Ishikawa (cell line): ENCODE results near the gene CPM.

Experiments
- CEBPB ChIP-seq: IDR thresholded peaks from 2 replicates; pipeline ENCODE4 v1.6.1; 2012
- EP300 ChIP-seq: IDR thresholded peaks from 2 replicates; pipeline ENCODE4 v1.6.1; 2012; ENCODE audit warnings: borderline replicate concordance
- FOXM1 ChIP-seq: IDR thresholded peaks from 2 replicates; pipeline ENCODE4 v1.6.1; 2012; ENCODE audit warnings: low read depth, borderline replicate concordance
- MAX ChIP-seq: IDR thresholded peaks from 2 replicates; pipeline ENCODE4 v1.6.1; 2012
- RAD21 ChIP-seq: IDR thresholded peaks from 2 replicates; pipeline ENCODE4 v1.6.1; 2012; ENCODE audit warnings: low read depth
- TCF12 ChIP-seq: IDR thresholded peaks from 2 replicates; pipeline ENCODE4 v1.6.1; 2012; ENCODE audit warnings: low read depth
- TEAD4 ChIP-seq: IDR thresholded peaks from 2 replicates; pipeline ENCODE4 v1.6.1; 2012
- YY1 ChIP-seq: IDR thresholded peaks from 2 replicates; pipeline ENCODE4 v1.6.1; 2012; ENCODE audit warnings: low read depth
- ZBTB7A ChIP-seq: IDR thresholded peaks from 2 replicates; pipeline ENCODE4 v1.6.1; 2012; ENCODE audit warnings: low read depth
- TF ChIP-seq, protein P1 (sequence below): IDR thresholded peaks from 2 replicates; pipeline ENCODE4 v1.6.1; 2012; ENCODE audit warnings: low read depth, mild to moderate bottlenecking

GRCh38 chr12:68841717-68842116 lies 91.3 kb downstream of the CPM start:
- TF ChIP-seq YY1 = no peak
- no peak for TF ChIP-seq EP300
- no peak for TF ChIP-seq MAX
- TF ChIP-seq TEAD4 = no peak
- TF ChIP-seq, protein P1, sequence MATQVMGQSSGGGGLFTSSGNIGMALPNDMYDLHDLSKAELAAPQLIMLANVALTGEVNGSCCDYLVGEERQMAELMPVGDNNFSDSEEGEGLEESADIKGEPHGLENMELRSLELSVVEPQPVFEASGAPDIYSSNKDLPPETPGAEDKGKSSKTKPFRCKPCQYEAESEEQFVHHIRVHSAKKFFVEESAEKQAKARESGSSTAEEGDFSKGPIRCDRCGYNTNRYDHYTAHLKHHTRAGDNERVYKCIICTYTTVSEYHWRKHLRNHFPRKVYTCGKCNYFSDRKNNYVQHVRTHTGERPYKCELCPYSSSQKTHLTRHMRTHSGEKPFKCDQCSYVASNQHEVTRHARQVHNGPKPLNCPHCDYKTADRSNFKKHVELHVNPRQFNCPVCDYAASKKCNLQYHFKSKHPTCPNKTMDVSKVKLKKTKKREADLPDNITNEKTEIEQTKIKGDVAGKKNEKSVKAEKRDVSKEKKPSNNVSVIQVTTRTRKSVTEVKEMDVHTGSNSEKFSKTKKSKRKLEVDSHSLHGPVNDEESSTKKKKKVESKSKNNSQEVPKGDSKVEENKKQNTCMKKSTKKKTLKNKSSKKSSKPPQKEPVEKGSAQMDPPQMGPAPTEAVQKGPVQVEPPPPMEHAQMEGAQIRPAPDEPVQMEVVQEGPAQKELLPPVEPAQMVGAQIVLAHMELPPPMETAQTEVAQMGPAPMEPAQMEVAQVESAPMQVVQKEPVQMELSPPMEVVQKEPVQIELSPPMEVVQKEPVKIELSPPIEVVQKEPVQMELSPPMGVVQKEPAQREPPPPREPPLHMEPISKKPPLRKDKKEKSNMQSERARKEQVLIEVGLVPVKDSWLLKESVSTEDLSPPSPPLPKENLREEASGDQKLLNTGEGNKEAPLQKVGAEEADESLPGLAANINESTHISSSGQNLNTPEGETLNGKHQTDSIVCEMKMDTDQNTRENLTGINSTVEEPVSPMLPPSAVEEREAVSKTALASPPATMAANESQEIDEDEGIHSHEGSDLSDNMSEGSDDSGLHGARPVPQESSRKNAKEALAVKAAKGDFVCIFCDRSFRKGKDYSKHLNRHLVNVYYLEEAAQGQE = no peak
- TF ChIP-seq TCF12 = no peak
- TF ChIP-seq FOXM1 = no peak
- TF ChIP-seq RAD21 = no peak
- TF ChIP-seq ZBTB7A = no peak
- TF ChIP-seq CEBPB = no peak
